Measurements from ENCODE around the gene PFDN5.

GRCh38 chr12:53333845-53334244 lies 38.5 kb downstream of the PFDN5 start:
- TF ChIP-seq CTCF (conservative IDR thresholded peaks at IDR 0.05) = no peak
- TF ChIP-seq ZFX (IDR thresholded peaks at IDR 0.05) = no peak
